BJ (cell line): Measurements from ENCODE around the gene PLA2R1. TPM values are rescaled to one million over a fixed set of nuclear protein-coding genes. Genes with fewer than 3 reads are reported as not detected.

Source experiments
- CTCF ChIA-PET: fragments of 350-600 bp; formaldehyde crosslinking; extraction: SDS; loops from one replicate; lab custom pipeline; 2021; ENCODE audit warnings: antibody characterized with exemption, inconsistent platforms; lab: Yijun Ruan, JAX
- POLR2A ChIA-PET: fragments of 300-600 bp; sonication (Branson Sonifier 250); formaldehyde crosslinking; extraction: SDS; loops from one replicate; lab custom pipeline; 2021; ENCODE audit warnings: antibody characterized with exemption; lab: Charles Lee
- DNase-seq: peaks from one replicate; pipeline ENCODE4 v3.0.0-alpha.2; 2011; ENCODE audit warnings: low read depth
- H3K27me3 ChIP-seq: 2 replicates; pipeline ENCODE4 v1.6.0; 2011; ENCODE audit warnings: low read length; ENCODE audit not compliant: control insufficient read depth, insufficient read depth
- H3K36me3 ChIP-seq: 2 replicates; pipeline ENCODE4 v1.5.1; 2011; ENCODE audit warnings: low read length; ENCODE audit not compliant: control insufficient read depth, insufficient read depth
- H3K4me3 ChIP-seq: 2 replicates; pipeline ENCODE4 v1.5.1; 2011; ENCODE audit warnings: low read depth, mild to moderate bottlenecking, control low read depth, low read length
- polyA minus RNA-seq: library from RNA; depleted of rRNA, polyadenylated mRNA; stranded (reverse); fragments of >200 nt; gene quantifications from 2 replicates; pipeline ENCODE4 v1.2.3, GENCODE V29; 2011; rRNA and poly(A)+ RNA removed
- polyA plus RNA-seq: library from polyadenylated mRNA; depleted of rRNA; stranded (reverse); fragments of >200 nt; gene quantifications from 2 replicates; pipeline ENCODE4 v1.2.3, GENCODE V29; 2011; rRNA removed
- TF ChIP-seq, protein P1 (sequence below): IDR thresholded peaks from 2 replicates; pipeline ENCODE4 v1.5.1; 2011; ENCODE audit warnings: low read depth, mild to moderate bottlenecking, control low read depth, inconsistent platforms, low read length, moderate library complexity; ENCODE audit not compliant: insufficient read depth

Gene PLA2R1
- polyA plus RNA-seq (9.5 and 15.3 TPM in 2 replicates), polyA minus RNA-seq (6.9 and 7.1 TPM in 2 replicates)

DNA sequence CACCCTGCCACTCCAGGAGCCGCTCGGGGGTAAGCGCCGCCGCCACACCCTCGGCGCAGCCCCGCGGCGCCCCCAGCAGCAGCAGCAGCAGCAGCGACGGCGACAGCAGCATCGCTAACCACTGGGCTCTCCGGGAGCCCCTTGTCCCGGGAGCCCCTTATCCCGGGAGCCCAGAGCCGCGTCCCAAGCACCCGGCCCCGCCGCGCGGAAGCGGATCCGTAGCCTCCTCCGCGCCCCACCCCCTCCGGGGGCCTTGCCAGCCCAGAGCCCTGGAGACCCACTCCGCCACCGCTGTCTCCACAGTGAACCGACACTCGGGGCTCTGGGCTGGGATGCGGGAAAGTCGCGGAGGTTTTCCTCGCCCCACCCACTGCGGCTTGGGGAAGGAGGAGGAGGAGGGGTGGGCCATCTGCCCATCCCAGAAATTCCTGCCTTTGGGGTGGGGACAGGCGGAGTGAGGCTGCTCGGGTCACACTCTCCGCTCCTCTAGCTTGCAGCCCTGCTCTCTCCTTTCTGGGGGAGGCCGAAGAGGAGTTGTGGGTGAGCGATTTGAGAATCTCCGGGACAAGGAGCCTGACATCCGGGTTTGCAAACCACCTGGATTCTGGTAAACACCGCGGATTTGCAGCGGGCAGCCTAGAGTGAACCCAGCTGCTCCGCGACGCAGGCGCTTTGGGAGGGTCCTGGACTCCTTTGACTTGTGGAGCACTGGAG is at the start of gene PLA2R1:
Gene PLA2R1, minus strand, starts transcription at position 324 of the 714 bp plus-strand sequence. Its CDS starts 212 bp downstream, at position 112.
- Histone ChIP-seq H3K4me3 (peak within 1 kb of the TSS; percentile 81), H3K27me3 (no peaks in the 10 kb centered on the region), H3K36me3 (no peaks in the 10 kb centered on the region)
- TF ChIP-seq, protein P1, sequence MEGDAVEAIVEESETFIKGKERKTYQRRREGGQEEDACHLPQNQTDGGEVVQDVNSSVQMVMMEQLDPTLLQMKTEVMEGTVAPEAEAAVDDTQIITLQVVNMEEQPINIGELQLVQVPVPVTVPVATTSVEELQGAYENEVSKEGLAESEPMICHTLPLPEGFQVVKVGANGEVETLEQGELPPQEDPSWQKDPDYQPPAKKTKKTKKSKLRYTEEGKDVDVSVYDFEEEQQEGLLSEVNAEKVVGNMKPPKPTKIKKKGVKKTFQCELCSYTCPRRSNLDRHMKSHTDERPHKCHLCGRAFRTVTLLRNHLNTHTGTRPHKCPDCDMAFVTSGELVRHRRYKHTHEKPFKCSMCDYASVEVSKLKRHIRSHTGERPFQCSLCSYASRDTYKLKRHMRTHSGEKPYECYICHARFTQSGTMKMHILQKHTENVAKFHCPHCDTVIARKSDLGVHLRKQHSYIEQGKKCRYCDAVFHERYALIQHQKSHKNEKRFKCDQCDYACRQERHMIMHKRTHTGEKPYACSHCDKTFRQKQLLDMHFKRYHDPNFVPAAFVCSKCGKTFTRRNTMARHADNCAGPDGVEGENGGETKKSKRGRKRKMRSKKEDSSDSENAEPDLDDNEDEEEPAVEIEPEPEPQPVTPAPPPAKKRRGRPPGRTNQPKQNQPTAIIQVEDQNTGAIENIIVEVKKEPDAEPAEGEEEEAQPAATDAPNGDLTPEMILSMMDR, result no peak
- ChIA-PET POLR2A (no interaction called here), CTCF (interaction anchor here (1.8 kb wide), 1 partner anchor 14 kb away, joined by 4 read pairs; no protein-coding TSS in a partner anchor)
- no peak for DNase-seq

DNA sequence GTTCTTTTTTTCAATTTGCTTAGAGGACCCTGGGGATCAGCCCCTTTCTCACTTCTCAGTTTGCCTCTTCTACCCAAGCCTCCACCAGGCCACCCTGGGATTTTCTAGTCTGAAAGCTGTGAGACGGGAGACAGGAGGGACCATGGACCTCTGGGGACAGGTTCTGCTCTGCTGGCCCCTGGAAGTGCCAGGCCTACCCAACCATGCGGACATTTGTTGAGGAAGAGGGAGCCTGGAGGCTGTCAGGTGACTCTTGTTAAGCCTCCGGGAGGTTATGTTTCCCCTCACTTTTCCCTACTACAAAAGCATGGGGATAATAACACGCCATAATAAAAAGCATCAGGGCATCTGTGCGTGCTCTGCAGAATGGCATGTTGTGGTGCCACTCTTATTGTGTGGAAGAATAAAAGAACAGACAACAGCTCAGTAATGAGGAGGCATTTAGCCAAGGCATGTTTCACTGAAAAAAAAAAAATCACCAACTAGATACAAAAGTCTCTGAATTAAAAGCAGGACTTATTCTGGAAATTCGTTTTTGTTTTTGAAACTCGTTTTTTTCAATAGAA is 48.3 kb upstream of the PLA2R1 start:
- Histone ChIP-seq H3K27me3 (no peaks in the 10 kb centered on the region), H3K36me3 (no peaks in the 10 kb centered on the region), H3K4me3 (no peak overlapping the region)
- DNase-seq, result no peak
- TF ChIP-seq, protein P1, result no peak
- POLR2A ChIA-PET, result no interaction called here
- CTCF ChIA-PET, result interaction anchor here (0.5 to 4.5 kb wide), 45 partner anchors 14 to 959 kb away, joined by 3 to 43 read pairs (median 4); no protein-coding TSS in a partner anchor

DNA sequence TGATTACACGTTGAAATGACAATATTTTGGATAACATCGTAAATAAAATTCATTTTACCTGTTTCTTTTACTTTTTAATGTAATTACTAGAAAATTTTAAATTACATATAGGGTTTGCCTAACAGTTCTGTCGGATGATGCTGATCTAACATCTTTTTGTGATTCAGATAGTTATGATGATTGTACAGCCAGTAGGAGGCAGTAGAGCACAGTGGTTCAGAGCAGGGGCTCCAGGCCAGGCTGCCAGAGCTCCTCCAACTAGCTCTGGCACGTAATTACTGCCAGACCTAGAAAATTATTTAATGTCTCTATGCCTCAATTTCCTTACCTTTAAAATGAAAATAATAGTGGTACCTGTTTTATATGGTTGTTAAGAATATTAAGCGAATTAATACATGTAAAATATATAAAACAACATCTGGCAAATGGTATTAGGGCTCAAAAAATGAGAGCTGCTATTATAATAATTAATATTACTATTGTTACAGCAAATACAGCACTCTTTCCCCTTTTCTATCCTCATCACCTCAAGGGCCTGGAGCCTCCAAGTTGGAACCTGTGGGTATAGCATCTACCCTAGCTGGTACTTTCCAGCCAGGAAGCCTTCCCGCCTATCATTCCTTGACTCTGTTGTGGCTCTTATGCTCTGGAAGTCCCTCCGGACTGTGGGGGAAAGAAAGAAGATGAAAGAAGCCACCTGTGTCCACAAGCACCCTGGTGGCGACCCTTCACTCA is 47.7 kb upstream of the PLA2R1 start:
- ChIA-PET POLR2A (no interaction called here), CTCF (interaction anchor here (0.5 to 4.5 kb wide), 43 partner anchors 13 to 960 kb away, joined by 3 to 43 read pairs (median 4); no protein-coding TSS in a partner anchor)
- H3K36me3 ChIP-seq, result no peaks in the 10 kb centered on the region
- H3K27me3 ChIP-seq, result no peaks in the 10 kb centered on the region
- H3K4me3 ChIP-seq, result no peak overlapping the region
- DNase-seq, result peak; percentile 27
- TF ChIP-seq, protein P1, result peak; percentile 80

DNA sequence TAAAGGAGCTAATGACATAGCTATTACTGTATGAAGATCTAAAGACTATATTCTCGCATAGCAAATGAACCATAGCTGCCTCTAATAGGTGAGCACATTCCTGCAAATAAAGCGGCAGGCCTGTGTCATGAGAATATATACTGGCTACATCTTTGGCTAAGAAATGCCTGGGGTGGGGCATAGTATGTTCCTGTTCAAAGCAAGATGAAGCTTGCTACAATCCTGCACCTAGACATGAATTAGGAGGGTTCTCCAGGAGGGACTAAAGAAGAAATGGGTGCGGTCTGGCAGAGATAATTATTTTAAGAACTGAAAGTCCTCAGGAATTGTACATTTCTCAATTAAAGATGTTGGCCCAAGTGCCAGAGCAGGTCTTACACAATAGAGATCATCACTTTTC is 46.8 kb upstream of the PLA2R1 start:
- no peak for DNase-seq
- ChIA-PET CTCF (interaction anchor here (1.2 to 4.5 kb wide), 23 partner anchors 13 to 957 kb away, joined by 3 to 43 read pairs (median 5); no protein-coding TSS in a partner anchor), POLR2A (no interaction called here)
- no peaks in the 10 kb centered on the region for H3K36me3 ChIP-seq
- no peak overlapping the region for H3K4me3 ChIP-seq
- TF ChIP-seq, protein P1, result no peak
- H3K27me3 ChIP-seq, result no peaks in the 10 kb centered on the region
